WERI-Rb-1 (cell line): ENCODE measurements around the gene RPL10.
A peak's percentile ranks its signal among the peaks of the same experiment; 100 is the strongest.

Experiments
- DNase-seq: peaks from one replicate; pipeline ENCODE4 v3.0.0-alpha.2; 2020
- H3K27ac ChIP-seq: fragments of 250-450 bp; sonication (Bioruptor Pico); 2 replicates; pipeline ENCODE4 v1.5.1; 2020; ENCODE audit warnings: mild to moderate bottlenecking, moderate library complexity
- H3K27me3 ChIP-seq: fragments of 250-450 bp; sonication (Bioruptor Pico); 2 replicates; pipeline ENCODE4 v1.5.1; 2021; ENCODE audit warnings: mild to moderate bottlenecking, low read depth, moderate library complexity; ENCODE audit not compliant: insufficient read depth, severe bottlenecking
- H3K36me3 ChIP-seq: fragments of 250-450 bp; sonication (Bioruptor Pico); 2 replicates; pipeline ENCODE4 v1.5.1; 2020; ENCODE audit warnings: mild to moderate bottlenecking, moderate library complexity
- H3K4me3 ChIP-seq: 2 replicates; pipeline ENCODE4 v1.5.1; 2011; ENCODE audit warnings: low read depth, mild to moderate bottlenecking, control low read depth, low read length
- H3K9me3 ChIP-seq: fragments of 250-450 bp; sonication (Bioruptor Pico); 2 replicates; pipeline ENCODE4 v1.5.1; 2021; ENCODE audit warnings: mild to moderate bottlenecking, moderate library complexity; ENCODE audit not compliant: severe bottlenecking
- CTCF ChIP-seq: IDR thresholded peaks from 2 replicates; pipeline ENCODE4 v1.5.1; 2011; ENCODE audit warnings: low read depth, mild to moderate bottlenecking, control low read depth, inconsistent platforms, low read length

The RPL10 gene

GRCh38 chrX:154373340-154374306, 24.6 kb upstream of the RPL10 start:
- H3K36me3 ChIP-seq = peaks cover 16% of the 10 kb centered on the region
- H3K27ac ChIP-seq = peak overlapping the region; percentile 96
- H3K27me3 ChIP-seq = no peaks in the 10 kb centered on the region
- peak; percentile 77 for TF ChIP-seq CTCF
- no peaks in the 10 kb centered on the region for H3K9me3 ChIP-seq
- H3K4me3 ChIP-seq = peak overlapping the region; percentile 62
- DNase-seq = peak; percentile 81

- no peaks in the 10 kb centered on the region for H3K9me3 ChIP-seq
- H3K4me3 ChIP-seq = peak within 1 kb of the TSS; percentile 63
- no peaks in the 10 kb centered on the region for H3K27me3 ChIP-seq
- DNase-seq = peak; percentile 80
- peak within 1 kb of the TSS; percentile 96 for H3K27ac ChIP-seq
- H3K36me3 ChIP-seq = peaks cover 10% of the 10 kb centered on the region
- peak; percentile 36 for TF ChIP-seq CTCF
Measured at GRCh38 chrX:154374313-154375155, 23.6 kb upstream of the RPL10 start, which contains the start of gene FLNA. Gene FLNA, minus strand, starts transcription at chrX:154374634. Its CDS starts 3,389 bp downstream, at chrX:154371245.

GRCh38 chrX:154375156-154375504, 23.0 kb upstream of the RPL10 start:
- no peaks in the 10 kb centered on the region for H3K27me3 ChIP-seq
- H3K36me3 ChIP-seq = peaks cover 6% of the 10 kb centered on the region
- no peak for DNase-seq
- TF ChIP-seq CTCF = no peak
- H3K27ac ChIP-seq = peak overlapping the region; percentile 96
- H3K4me3 ChIP-seq = peak overlapping the region; percentile 63
- no peaks in the 10 kb centered on the region for H3K9me3 ChIP-seq

GRCh38 chrX:154376774-154377173, 21.4 kb upstream of the RPL10 start:
- DNase-seq = no peak
- Histone ChIP-seq H3K4me3 (no peak overlapping the region), H3K27me3 (no peaks in the 10 kb centered on the region), H3K9me3 (no peaks in the 10 kb centered on the region), H3K27ac (peak overlapping the region; percentile 96), H3K36me3 (peaks cover 16% of the 10 kb centered on the region)
- no peak for TF ChIP-seq CTCF

- Histone ChIP-seq H3K27ac (peak overlapping the region; percentile 96), H3K36me3 (peaks cover 24% of the 10 kb centered on the region), H3K27me3 (no peaks in the 10 kb centered on the region), H3K4me3 (peak overlapping the region; percentile 74), H3K9me3 (no peaks in the 10 kb centered on the region)
- DNase-seq = no peak
- TF ChIP-seq CTCF = no peak
Measured at GRCh38 chrX:154378059-154378798, 19.9 kb upstream of the RPL10 start.
